ENCODE results near the gene PCDHAC2.

GRCh38 chr5:140962190-140962589 is 4.1 kb upstream of the PCDHAC2 start:
- TF ChIP-seq CTCF (IDR thresholded peaks at IDR 0.05 in 8 of 11, conservative IDR thresholded peaks at IDR 0.05 in 3 of 11) (no peak), POLR2A (IDR thresholded peaks at IDR 0.05) (no peak), POLR2AphosphoS5 (IDR thresholded peaks at IDR 0.05) (no peak)

Measured in spleen (tissue), 7 donors.